ENCODE results near the gene GNB3.
"Not testable (repeated sequence)": the region's sequence is repeated elsewhere in the genome, so short reads cannot be mapped to it uniquely, and the experiment has no call there.

GNB3 gene

DNA sequence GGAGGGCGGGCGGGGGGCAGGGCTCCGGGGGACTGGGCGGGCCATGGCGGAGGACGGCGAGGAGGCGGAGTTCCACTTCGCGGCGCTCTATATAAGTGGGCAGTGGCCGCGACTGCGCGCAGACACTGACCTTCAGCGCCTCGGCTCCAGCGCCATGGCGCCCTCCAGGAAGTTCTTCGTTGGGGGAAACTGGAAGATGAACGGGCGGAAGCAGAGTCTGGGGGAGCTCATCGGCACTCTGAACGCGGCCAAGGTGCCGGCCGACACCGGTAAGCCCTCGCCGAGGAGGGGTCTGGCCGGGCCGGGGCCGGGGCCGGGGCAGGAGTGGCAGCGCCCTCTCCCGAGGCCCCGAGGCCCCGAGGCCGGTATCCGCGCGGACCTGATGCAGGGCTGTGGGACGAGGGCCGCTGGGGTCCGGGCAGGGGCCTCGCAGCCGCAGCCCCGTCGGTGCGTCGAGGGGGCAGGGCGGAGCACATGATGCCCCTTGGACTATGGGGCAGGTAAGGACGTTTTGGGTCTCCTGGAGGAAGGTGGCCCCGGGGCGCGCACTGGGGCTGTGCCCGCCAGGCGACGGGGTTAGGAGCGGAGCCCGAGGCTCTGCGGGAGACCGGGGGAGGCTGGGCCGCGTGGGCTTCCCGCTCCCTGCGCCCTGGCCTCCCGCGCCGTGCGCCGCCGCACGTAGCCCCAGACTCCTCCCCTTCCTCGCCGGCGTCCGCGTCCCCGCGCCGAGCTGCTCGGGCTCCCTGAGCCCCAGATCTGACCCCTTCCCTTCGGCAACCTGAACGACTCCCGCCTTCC lies 26.9 kb downstream of the GNB3 start, which contains the start of gene TPI1:
Gene TPI1, plus strand, starts transcription at position 119 of the 798 bp plus-strand sequence. Its CDS starts 36 bp downstream, at position 155.
- Mint-ChIP-seq H3K4me3 (peak within 1 kb of the TSS; percentile 94), H3K4me1 (peaks cover 58% of the 10 kb centered on the region), H3K27ac (peak within 1 kb of the TSS; percentile 93), H3K9me3 (no peaks in the 10 kb centered on the region), H3K27me3 (ENCODE audit: low read depth, poor library complexity) (peaks cover 4% of the 10 kb centered on the region), H3K36me3 (ENCODE audit: low read depth) (peaks cover 57% of the 10 kb centered on the region)
- TF ChIP-seq, protein P1, sequence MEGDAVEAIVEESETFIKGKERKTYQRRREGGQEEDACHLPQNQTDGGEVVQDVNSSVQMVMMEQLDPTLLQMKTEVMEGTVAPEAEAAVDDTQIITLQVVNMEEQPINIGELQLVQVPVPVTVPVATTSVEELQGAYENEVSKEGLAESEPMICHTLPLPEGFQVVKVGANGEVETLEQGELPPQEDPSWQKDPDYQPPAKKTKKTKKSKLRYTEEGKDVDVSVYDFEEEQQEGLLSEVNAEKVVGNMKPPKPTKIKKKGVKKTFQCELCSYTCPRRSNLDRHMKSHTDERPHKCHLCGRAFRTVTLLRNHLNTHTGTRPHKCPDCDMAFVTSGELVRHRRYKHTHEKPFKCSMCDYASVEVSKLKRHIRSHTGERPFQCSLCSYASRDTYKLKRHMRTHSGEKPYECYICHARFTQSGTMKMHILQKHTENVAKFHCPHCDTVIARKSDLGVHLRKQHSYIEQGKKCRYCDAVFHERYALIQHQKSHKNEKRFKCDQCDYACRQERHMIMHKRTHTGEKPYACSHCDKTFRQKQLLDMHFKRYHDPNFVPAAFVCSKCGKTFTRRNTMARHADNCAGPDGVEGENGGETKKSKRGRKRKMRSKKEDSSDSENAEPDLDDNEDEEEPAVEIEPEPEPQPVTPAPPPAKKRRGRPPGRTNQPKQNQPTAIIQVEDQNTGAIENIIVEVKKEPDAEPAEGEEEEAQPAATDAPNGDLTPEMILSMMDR (IDR thresholded peaks at IDR 0.05) = no peak
- peak; percentile 91 for DNase-seq

DNA sequence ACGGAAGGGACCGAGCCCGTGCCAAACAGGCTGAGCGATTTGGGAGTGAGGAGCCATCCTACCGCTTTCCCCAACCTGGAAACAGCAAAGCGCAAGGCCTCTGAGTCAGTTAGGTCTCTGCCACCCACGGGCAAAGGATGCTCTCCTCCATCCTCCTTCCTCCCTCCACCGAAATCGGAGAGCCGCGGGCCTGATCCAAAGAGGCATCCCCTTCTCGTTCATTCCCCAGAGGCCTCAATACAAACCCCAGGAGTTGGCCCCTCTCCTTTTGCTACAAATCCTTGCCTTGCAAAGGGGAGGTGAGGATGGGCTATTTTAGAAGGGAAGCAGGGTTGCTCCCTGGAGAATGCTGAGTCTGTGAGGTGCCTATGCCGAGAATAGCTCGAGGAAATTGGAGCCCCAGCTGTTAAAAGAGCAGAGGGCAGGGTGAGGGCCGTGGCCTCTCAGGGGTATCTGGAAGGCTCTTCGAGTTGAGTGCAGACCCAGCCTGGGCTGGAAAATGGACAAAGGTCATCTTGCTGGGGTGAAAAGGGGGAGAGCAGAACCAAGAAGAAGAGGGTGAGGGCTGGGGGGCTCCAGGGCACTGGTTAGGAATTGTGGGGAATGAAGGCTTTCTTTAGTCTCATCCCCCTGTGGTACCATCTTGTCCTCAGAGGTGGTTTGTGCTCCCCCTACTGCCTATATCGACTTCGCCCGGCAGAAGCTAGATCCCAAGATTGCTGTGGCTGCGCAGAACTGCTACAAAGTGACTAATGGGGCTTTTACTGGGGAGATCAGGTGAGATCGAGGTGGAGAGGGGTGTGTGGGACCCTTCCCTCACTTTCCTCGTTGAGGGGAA lies 27.7 kb downstream of the GNB3 start:
- H3K27me3 Mint-ChIP-seq (ENCODE audit: low read depth, poor library complexity) = peaks cover 4% of the 10 kb centered on the region
- no peak for DNase-seq
- H3K4me1 Mint-ChIP-seq = peaks cover 58% of the 10 kb centered on the region
- TF ChIP-seq, protein P1 (IDR thresholded peaks at IDR 0.05) = no peak
- H3K9me3 Mint-ChIP-seq = no peaks in the 10 kb centered on the region
- peak overlapping the region; percentile 93 for H3K27ac Mint-ChIP-seq
- peak overlapping the region; percentile 94 for H3K4me3 Mint-ChIP-seq
- H3K36me3 Mint-ChIP-seq (ENCODE audit: low read depth) = peaks cover 52% of the 10 kb centered on the region

- H3K27me3 Mint-ChIP-seq (ENCODE audit: low read depth, poor library complexity) = peaks cover 4% of the 10 kb centered on the region
- DNase-seq = peak; percentile 91
- H3K9me3 Mint-ChIP-seq = no peaks in the 10 kb centered on the region
- H3K4me1 Mint-ChIP-seq = peaks cover 63% of the 10 kb centered on the region
- H3K4me3 Mint-ChIP-seq = peak overlapping the region; percentile 94
- TF ChIP-seq, protein P1 (IDR thresholded peaks at IDR 0.05) = peak; percentile 94
- H3K27ac Mint-ChIP-seq = peak overlapping the region; percentile 93
- peaks cover 45% of the 10 kb centered on the region for H3K36me3 Mint-ChIP-seq (ENCODE audit: low read depth)
These were observed 28.6 kb downstream of the GNB3 start for GRCh38 chr12:6869049-6870021.

GRCh38 chr12:6870304-6870703 lies 29.6 kb downstream of the GNB3 start:
- not testable (repeated sequence) for H3K9me3 Mint-ChIP-seq; DNase-seq; H3K27me3 Mint-ChIP-seq (ENCODE audit: low read depth, poor library complexity)
- peak overlapping the region; percentile 94 for H3K4me3 Mint-ChIP-seq
- H3K36me3 Mint-ChIP-seq (ENCODE audit: low read depth) = peaks cover 36% of the 10 kb centered on the region
- peak overlapping the region; percentile 67 for H3K27ac Mint-ChIP-seq
- peaks cover 60% of the 10 kb centered on the region for H3K4me1 Mint-ChIP-seq

GRCh38 chr12:6871052-6871957 lies 30.6 kb downstream of the GNB3 start:
- Mint-ChIP-seq H3K36me3 (ENCODE audit: low read depth) (peaks cover 35% of the 10 kb centered on the region), H3K9me3 (no peaks in the 10 kb centered on the region), H3K27me3 (ENCODE audit: low read depth, poor library complexity) (peaks cover 3% of the 10 kb centered on the region), H3K4me1 (peaks cover 52% of the 10 kb centered on the region), H3K4me3 (peak overlapping the region; percentile 89), H3K27ac (peak overlapping the region; percentile 38)
- TF ChIP-seq, protein P1 (IDR thresholded peaks at IDR 0.05) = no peak
- DNase-seq = no peak
